Neural crest cell (in vitro differentiated cells): ENCODE measurements around the gene KCNQ1OT1. TPM values are rescaled to one million over a fixed set of nuclear protein-coding genes. Genes with fewer than 3 reads are reported as not detected.

Experiments used
- DNase-seq: peaks from one replicate; pipeline ENCODE4 v3.0.0; 2021; ENCODE audit warnings: low read depth, mixed read lengths, low spot score
- H3K27ac Mint-ChIP-seq: one replicate; pipeline ENCODE4 v1.8.0; 2021; ENCODE audit warnings: mild to moderate bottlenecking, mixed read lengths; ENCODE audit not compliant: unreplicated experiment
- H3K27me3 Mint-ChIP-seq: 2 replicates; pipeline ENCODE4 v1.8.0; 2021; ENCODE audit warnings: low read depth, mild to moderate bottlenecking, mixed read lengths
- H3K36me3 Mint-ChIP-seq: 2 replicates; pipeline ENCODE4 v1.8.0; 2021; ENCODE audit warnings: low read depth, mild to moderate bottlenecking, mixed read lengths
- H3K4me1 Mint-ChIP-seq: 2 replicates; pipeline ENCODE4 v1.8.0; 2021; ENCODE audit warnings: mixed read lengths
- H3K4me3 Mint-ChIP-seq: one replicate; pipeline ENCODE4 v1.8.0; 2021; ENCODE audit warnings: mild to moderate bottlenecking, mixed read lengths
- H3K9me3 Mint-ChIP-seq: 2 replicates; pipeline ENCODE4 v1.8.0; 2021; ENCODE audit warnings: mixed read lengths
- CTCF ChIP-seq: fragments of 200-600 bp; sonication (generic); conservative IDR thresholded peaks from 2 replicates; pipeline ENCODE4 v1.5.0; 2021; ENCODE audit warnings: antibody characterized with exemption, mild to moderate bottlenecking
- total RNA-seq: library from RNA; stranded (reverse); gene quantifications from 2 replicates; pipeline ENCODE4 v1.2.1, GENCODE V29; 2021

Gene KCNQ1OT1
- total RNA-seq, 1 donor from 2014 or later, result 2.3 TPM

- H3K9me3 Mint-ChIP-seq, result no peaks in the 10 kb centered on the region
- no peak overlapping the region for H3K27ac Mint-ChIP-seq
- TF ChIP-seq CTCF, result no peak
- H3K36me3 Mint-ChIP-seq, result no peaks in the 10 kb centered on the region
- H3K4me1 Mint-ChIP-seq, result peaks cover 4% of the 10 kb centered on the region
- DNase-seq, result no peak
- H3K4me3 Mint-ChIP-seq, result no peak overlapping the region
- no peaks in the 10 kb centered on the region for H3K27me3 Mint-ChIP-seq
These were observed 116.7 kb downstream of the KCNQ1OT1 start for GRCh38 chr11:2582946-2583604.

GRCh38 chr11:2582351-2582945, 117.3 kb downstream of the KCNQ1OT1 start:
- TF ChIP-seq CTCF, result no peak
- no peak for DNase-seq
- Mint-ChIP-seq H3K4me1 (peaks cover 4% of the 10 kb centered on the region), H3K27ac (no peak overlapping the region), H3K4me3 (no peak overlapping the region), H3K36me3 (no peaks in the 10 kb centered on the region), H3K9me3 (no peaks in the 10 kb centered on the region), H3K27me3 (no peaks in the 10 kb centered on the region)

- no peak overlapping the region for H3K27ac Mint-ChIP-seq
- H3K27me3 Mint-ChIP-seq, result no peaks in the 10 kb centered on the region
- H3K4me3 Mint-ChIP-seq, result no peak overlapping the region
- H3K9me3 Mint-ChIP-seq, result no peaks in the 10 kb centered on the region
- DNase-seq, result no peak
- no peaks in the 10 kb centered on the region for H3K36me3 Mint-ChIP-seq
- no peak for TF ChIP-seq CTCF
- peaks cover 4% of the 10 kb centered on the region for H3K4me1 Mint-ChIP-seq
These were observed 117.9 kb downstream of the KCNQ1OT1 start for GRCh38 chr11:2581931-2582350.

GRCh38 chr11:2581151-2581930, 118.5 kb downstream of the KCNQ1OT1 start:
- Mint-ChIP-seq H3K4me3 (no peak overlapping the region), H3K36me3 (no peaks in the 10 kb centered on the region), H3K4me1 (peaks cover 4% of the 10 kb centered on the region), H3K9me3 (no peaks in the 10 kb centered on the region), H3K27me3 (no peaks in the 10 kb centered on the region), H3K27ac (no peak overlapping the region)
- TF ChIP-seq CTCF, result no peak
- DNase-seq, result no peak

- Mint-ChIP-seq H3K27me3 (no peaks in the 10 kb centered on the region), H3K4me1 (peaks cover 4% of the 10 kb centered on the region)
These were observed 119.2 kb downstream of the KCNQ1OT1 start for GRCh38 chr11:2580571-2581001.

More at GRCh38 chr11:2580571-2581001, 119.2 kb downstream of the KCNQ1OT1 start:
- peak overlapping the region; percentile 88 for H3K27ac Mint-ChIP-seq
- no peak for TF ChIP-seq CTCF
- no peak for DNase-seq
- no peak overlapping the region for H3K4me3 Mint-ChIP-seq
- no peaks in the 10 kb centered on the region for H3K9me3 Mint-ChIP-seq
- no peaks in the 10 kb centered on the region for H3K36me3 Mint-ChIP-seq
